CD4-positive, CD25-positive, alpha-beta regulatory T cell (primary cell): ENCODE results near the gene CLP1. TPM values are rescaled to one million over a fixed set of nuclear protein-coding genes. Genes with fewer than 3 reads are reported as not detected.

Experiments used
- ATAC-seq, 2 donors: fragments of 150-1000 bp; cut with Tn5 transposase; one replicate each; pipeline ENCODE4 v1.10.0; 2021; ENCODE audit warnings: low read depth in 2 of 2, moderate number of reproducible peaks in 2 of 2, moderate library complexity in 1 of 2
- DNase-seq, 3 donors: peaks; one replicate each; pipeline versions ENCODE4 v3.0.0 to v3.0.0-alpha.2; 2012 to 2022; ENCODE audit warnings: mixed read lengths in 1 of 3
- H3K27ac ChIP-seq: one replicate; pipeline ENCODE4 v1.7.0; 2013; ENCODE audit warnings: mild to moderate bottlenecking, low read length; ENCODE audit not compliant: insufficient read depth, poor library complexity, severe bottlenecking
- H3K27me3 ChIP-seq: one replicate; pipeline ENCODE4 v1.7.0; 2013; ENCODE audit warnings: low read length; ENCODE audit not compliant: control insufficient read depth, insufficient read depth
- H3K36me3 ChIP-seq: one replicate; pipeline ENCODE4 v1.7.0; 2013; ENCODE audit warnings: mild to moderate bottlenecking, low read length, moderate library complexity; ENCODE audit not compliant: control insufficient read depth, insufficient read depth
- H3K4me1 ChIP-seq: 2 replicates; pipeline ENCODE4 v1.7.0; 2013; ENCODE audit warnings: mild to moderate bottlenecking, low read length; ENCODE audit not compliant: insufficient read depth, control insufficient read depth, poor library complexity, severe bottlenecking
- H3K4me3 ChIP-seq: one replicate; pipeline ENCODE4 v1.7.0; 2013; ENCODE audit warnings: low read depth, mild to moderate bottlenecking, low read length, moderate library complexity
- H3K9me3 ChIP-seq, 2 experiments: 1 replicate in 1 of 2; 2 replicates in 1 of 2; pipeline ENCODE4 v1.7.0; 2013; ENCODE audit warnings: low read length in 2 of 2, mild to moderate bottlenecking in 1 of 2, moderate library complexity in 1 of 2; ENCODE audit not compliant: control insufficient read depth in 2 of 2
- H3K27ac Mint-ChIP-seq, 3 donors: one replicate each; pipeline ENCODE4 v1.8.0; 2020 to 2022; ENCODE audit warnings: mild to moderate bottlenecking in 3 of 3, mixed read lengths in 3 of 3, moderate library complexity in 2 of 3
- H3K27me3 Mint-ChIP-seq: one replicate; pipeline ENCODE4 v1.8.0; 2022; ENCODE audit warnings: mild to moderate bottlenecking, mixed read lengths
- H3K36me3 Mint-ChIP-seq: one replicate; pipeline ENCODE4 v1.8.0; 2020; ENCODE audit warnings: mixed read lengths
- H3K4me1 Mint-ChIP-seq, 4 donors: one replicate each; pipeline ENCODE4 v1.8.0; 2020 to 2022; ENCODE audit warnings: mixed read lengths in 4 of 4, mild to moderate bottlenecking in 1 of 4
- H3K4me3 Mint-ChIP-seq, 4 donors: one replicate each; pipeline ENCODE4 v1.8.0; 2020 to 2022; ENCODE audit warnings: mild to moderate bottlenecking in 4 of 4, mixed read lengths in 4 of 4, moderate library complexity in 3 of 4
- H3K9me3 Mint-ChIP-seq, 7 donors: one replicate each; pipeline ENCODE4 v1.8.0; 2020 to 2022; ENCODE audit warnings: mixed read lengths in 7 of 7, mild to moderate bottlenecking in 3 of 7, moderate library complexity in 2 of 7
- polyA plus RNA-seq, 4 donors: library from polyadenylated mRNA; unstranded; fragments of 300-500 nt; fragmentation: Illumina TruSeq; gene quantifications; one replicate each; pipeline ENCODE4 v1.2.3, GENCODE V29; 2021
- total RNA-seq: library from RNA; stranded (reverse); gene quantifications from one replicate; pipeline ENCODE4 v1.2.3, GENCODE V29; 2022

The CLP1 gene
- total and polyA plus RNA-seq, 5 donors from 2014 or later = 12.6 to 18.2 (median 14.2) TPM

GRCh38 chr11:57635246-57635645 lies 22.3 kb upstream of the CLP1 start:
- Histone ChIP-seq H3K4me3 (no peak overlapping the region), H3K27ac (no peak overlapping the region), H3K36me3 (no peaks in the 10 kb centered on the region), H3K4me1 (peaks cover 20% of the 10 kb centered on the region), H3K9me3 (no peaks in the 10 kb centered on the region), H3K27me3 (peaks cover 4% of the 10 kb centered on the region)
- H3K27me3 Mint-ChIP-seq = peaks cover 60% of the 10 kb centered on the region
- H3K4me3 Mint-ChIP-seq = no peak overlapping the region
- ATAC-seq (no peak), DNase-seq (no peak)
- peaks cover 0 to 2% (median 0%) of the 10 kb centered on the region in 7 donors for H3K9me3 Mint-ChIP-seq
- H3K36me3 Mint-ChIP-seq = no peaks in the 10 kb centered on the region
- H3K4me1 Mint-ChIP-seq = peaks cover 0 to 21% (median 6%) of the 10 kb centered on the region in 4 donors
- no peak overlapping the region for H3K27ac Mint-ChIP-seq

- Mint-ChIP-seq H3K36me3 (no peaks in the 10 kb centered on the region), H3K27me3 (peaks cover 69% of the 10 kb centered on the region), H3K27ac (no peak overlapping the region), H3K4me3 (peak overlapping the region; percentile 73 to 94 (median 84)), H3K4me1 (peaks cover 0 to 28% (median 6%) of the 10 kb centered on the region in 4 donors), H3K9me3 (peaks cover 0 to 2% (median 0%) of the 10 kb centered on the region in 7 donors)
- Histone ChIP-seq H3K9me3 (no peaks in the 10 kb centered on the region), H3K36me3 (no peaks in the 10 kb centered on the region), H3K4me1 (peaks cover 20% of the 10 kb centered on the region), H3K27me3 (peaks cover 4% of the 10 kb centered on the region), H3K27ac (no peak overlapping the region), H3K4me3 (no peak overlapping the region)
- ATAC-seq = no peak
- DNase-seq = no peak
Measured at GRCh38 chr11:57637626-57638004, 19.9 kb upstream of the CLP1 start.

- H3K9me3 ChIP-seq = no peaks in the 10 kb centered on the region
- Mint-ChIP-seq H3K9me3 (peaks cover 0 to 2% (median 0%) of the 10 kb centered on the region in 7 donors), H3K4me1 (peaks cover 0 to 28% (median 6%) of the 10 kb centered on the region in 4 donors), H3K27ac (peak overlapping the region in 2 of 3 donors; percentile 32 to 79), H3K36me3 (no peaks in the 10 kb centered on the region), H3K4me3 (peak overlapping the region; percentile 76 to 94 (median 86)), H3K27me3 (peaks cover 72% of the 10 kb centered on the region)
- ATAC-seq = no peak
- H3K36me3 ChIP-seq = no peaks in the 10 kb centered on the region
- no peak overlapping the region for H3K27ac ChIP-seq
- peak overlapping the region; percentile 75 for H3K4me3 ChIP-seq
- DNase-seq = no peak
- H3K4me1 ChIP-seq = peaks cover 20% of the 10 kb centered on the region
- H3K27me3 ChIP-seq = peaks cover 4% of the 10 kb centered on the region
Measured at GRCh38 chr11:57638005-57638781, 19.4 kb upstream of the CLP1 start.

- H3K4me1 Mint-ChIP-seq = peaks cover 0 to 28% (median 6%) of the 10 kb centered on the region in 4 donors
- no peaks in the 10 kb centered on the region for H3K36me3 ChIP-seq
- peak overlapping the region; percentile 75 for H3K4me3 ChIP-seq
- peaks cover 0 to 2% (median 0%) of the 10 kb centered on the region in 7 donors for H3K9me3 Mint-ChIP-seq
- peaks cover 72% of the 10 kb centered on the region for H3K27me3 Mint-ChIP-seq
- ATAC-seq (peak in 1 of 2 donors; percentile 21), DNase-seq (peak in 1 of 3 donors; percentile 19)
- H3K27me3 ChIP-seq = peaks cover 4% of the 10 kb centered on the region
- H3K27ac Mint-ChIP-seq = peak overlapping the region in 2 of 3 donors; percentile 32 to 79
- no peak overlapping the region for H3K27ac ChIP-seq
- peak overlapping the region; percentile 76 to 91 (median 85) for H3K4me3 Mint-ChIP-seq
- H3K9me3 ChIP-seq = no peaks in the 10 kb centered on the region
- peaks cover 20% of the 10 kb centered on the region for H3K4me1 ChIP-seq
- no peaks in the 10 kb centered on the region for H3K36me3 Mint-ChIP-seq
Measured at GRCh38 chr11:57638811-57639320, 18.7 kb upstream of the CLP1 start.

DNA sequence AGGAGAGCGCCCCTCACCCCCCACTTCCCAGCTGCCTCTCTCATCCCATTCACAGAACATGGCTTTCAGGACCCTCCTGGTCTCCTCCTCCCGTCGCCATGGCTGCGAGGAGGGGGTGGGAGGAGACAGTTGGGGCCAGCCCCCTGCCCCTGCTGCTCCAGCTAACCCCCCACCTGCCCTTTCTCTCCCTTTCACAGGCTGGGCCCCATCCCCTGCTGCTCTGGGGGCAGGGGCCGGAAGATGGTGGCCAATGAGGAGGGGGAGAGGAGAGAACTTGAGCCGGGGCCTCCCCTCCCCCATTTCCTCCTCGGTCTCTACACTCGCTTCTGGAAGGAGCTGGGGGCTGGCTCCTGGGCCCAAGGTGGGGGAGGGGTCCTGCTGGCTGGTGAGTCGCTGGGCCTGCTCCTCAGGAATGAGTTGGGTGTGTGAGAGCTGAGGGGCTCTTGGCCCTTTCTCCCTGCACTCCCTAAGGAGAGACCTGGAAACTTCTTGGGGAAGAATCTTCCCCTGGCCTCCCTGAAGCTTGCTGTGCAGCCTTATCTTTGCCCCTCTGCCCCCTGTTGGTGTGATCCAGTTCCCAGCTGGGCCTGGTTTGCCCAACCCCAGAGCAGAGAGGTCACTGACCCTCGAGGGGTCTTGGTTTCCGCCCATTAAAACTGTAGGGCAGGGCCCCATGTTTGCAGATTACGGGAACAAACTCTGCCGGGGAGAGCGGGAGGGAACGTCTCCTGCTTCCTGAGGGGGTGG lies 18.1 kb upstream of the CLP1 start:
- no peak for DNase-seq
- Mint-ChIP-seq H3K4me1 (peaks cover 0 to 28% (median 6%) of the 10 kb centered on the region in 4 donors), H3K9me3 (no peaks in the 10 kb centered on the region), H3K36me3 (no peaks in the 10 kb centered on the region), H3K4me3 (peak overlapping the region; percentile 76 to 91 (median 85)), H3K27me3 (peaks cover 74% of the 10 kb centered on the region), H3K27ac (no peak overlapping the region)
- Histone ChIP-seq H3K9me3 (no peaks in the 10 kb centered on the region), H3K4me3 (no peak overlapping the region), H3K27ac (no peak overlapping the region), H3K27me3 (peaks cover 4% of the 10 kb centered on the region), H3K36me3 (no peaks in the 10 kb centered on the region), H3K4me1 (peaks cover 20% of the 10 kb centered on the region)
- peak in 1 of 2 donors; percentile 23 for ATAC-seq

DNA sequence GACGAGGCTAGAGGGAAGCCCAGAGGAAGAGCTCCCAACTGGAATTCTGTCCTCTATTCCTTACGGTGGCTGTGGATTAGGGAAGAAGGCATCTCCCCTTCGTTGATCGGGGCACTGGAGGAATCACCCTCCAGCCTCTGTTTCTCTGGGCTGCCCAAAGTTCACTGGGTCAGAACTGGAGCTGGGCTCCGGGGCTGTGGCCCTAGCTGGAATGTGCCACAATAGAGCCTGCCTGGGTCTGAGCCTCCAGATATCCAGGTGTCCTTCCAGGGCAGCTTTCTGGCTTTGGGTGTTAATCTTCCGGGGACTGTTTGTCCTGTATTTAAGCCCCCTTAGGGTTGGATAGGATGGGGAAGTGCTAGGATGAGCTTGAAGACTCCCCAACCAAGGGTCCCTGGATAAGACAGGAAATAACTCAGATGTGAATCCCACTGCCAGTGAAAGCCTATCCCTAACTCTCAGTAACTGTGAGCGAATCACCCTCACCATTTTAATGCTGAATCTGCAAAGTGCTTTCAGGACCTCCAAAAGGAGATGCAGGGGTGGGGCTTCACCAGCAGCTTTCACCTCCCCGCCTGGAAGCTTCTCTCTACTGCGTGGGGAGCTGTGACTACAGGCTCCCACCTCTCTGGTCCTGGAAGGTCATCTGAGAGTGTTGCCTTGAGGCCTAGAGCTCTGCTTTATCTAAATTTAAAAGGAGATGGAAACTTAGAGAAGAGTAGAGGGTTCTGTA lies 17.3 kb upstream of the CLP1 start:
- Mint-ChIP-seq H3K4me1 (peaks cover 0 to 28% (median 9%) of the 10 kb centered on the region in 4 donors), H3K27ac (no peak overlapping the region), H3K4me3 (peak overlapping the region; percentile 22 to 88 (median 50)), H3K9me3 (no peaks in the 10 kb centered on the region), H3K36me3 (no peaks in the 10 kb centered on the region), H3K27me3 (peaks cover 74% of the 10 kb centered on the region)
- H3K27ac ChIP-seq = no peak overlapping the region
- H3K4me3 ChIP-seq = no peak overlapping the region
- peaks cover 20% of the 10 kb centered on the region for H3K4me1 ChIP-seq
- H3K9me3 ChIP-seq = no peaks in the 10 kb centered on the region
- ATAC-seq = no peak
- DNase-seq = no peak
- peaks cover 8% of the 10 kb centered on the region for H3K27me3 ChIP-seq
- H3K36me3 ChIP-seq = no peaks in the 10 kb centered on the region
